Lower leg skin (tissue), 4 donors: ENCODE data around the gene ADAM10. TPM values are rescaled to one million over a fixed set of nuclear protein-coding genes. Genes with fewer than 3 reads are reported as not detected.

Experiments
- DNase-seq, 2 donors: peaks; one replicate each; pipeline ENCODE4 v3.0.0-alpha.2; 2019; ENCODE audit warnings: low spot score in 2 of 2
- H3K4me3 ChIP-seq: fragments of 200-600 bp; sonication (generic); 2 replicates; pipeline ENCODE4 v1.5.1; 2017; ENCODE audit warnings: mild to moderate bottlenecking, low read depth; ENCODE audit not compliant: poor library complexity, severe bottlenecking
- POLR2A ChIP-seq, 2 donors: fragments of 450-650 bp; IDR thresholded peaks; one replicate each; pipeline ENCODE4 v1.6.1; 2016 to 2017; ENCODE audit warnings: antibody characterized with exemption in 2 of 2, mild to moderate bottlenecking in 1 of 2, moderate library complexity in 1 of 2
- WGBS, 2 donors: methylation state at CpG; one replicate each; pipeline ENCODE4 v1.1.5; 2018; 5-methylcytosine and 5-hydroxymethylcytosine counted together
- intact Hi-C: fragments of 100-400 bp; cut with DNase I; formaldehyde crosslinking; loops from one replicate; pipeline ENCODE4 v1.15.0; 2023; ENCODE audit warnings: low total_unique reads
- total RNA-seq, 4 donors: library from RNA; depleted of rRNA; stranded (reverse); fragments of >200 nt; gene quantifications; one replicate each; pipeline ENCODE4 v1.1.0, GENCODE V29; 2016
- TF ChIP-seq, protein P1 (sequence below), 3 donors: fragments of 450-650 bp; IDR thresholded peaks; one replicate each; pipeline ENCODE4 v1.5.1; 2016; ENCODE audit warnings: antibody characterized with exemption in 3 of 3, mild to moderate bottlenecking in 3 of 3, moderate library complexity in 2 of 3

ADAM10 gene
- total RNA-seq, 4 donors from 2014 or later, result 40.4 to 45.1 (median 44.5) TPM

DNA sequence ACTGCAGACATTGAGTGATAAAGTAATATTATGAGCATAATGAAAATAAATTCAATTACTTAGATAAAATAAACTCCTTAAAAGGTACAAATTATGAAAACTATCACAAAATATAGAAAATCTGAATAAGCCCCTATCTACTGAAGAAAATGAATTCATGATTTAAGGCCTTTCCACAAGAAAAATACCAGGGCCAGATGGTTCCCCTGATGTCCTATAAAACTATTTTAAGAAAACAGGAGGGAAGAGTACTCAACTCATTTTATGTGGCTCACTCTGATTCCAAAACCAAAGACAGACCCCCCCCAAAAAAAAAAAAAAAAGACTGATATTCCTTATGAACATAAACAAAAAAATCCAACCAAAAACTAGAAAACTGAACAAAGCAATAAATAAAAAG lies 59.9 kb downstream of the ADAM10 start:
- TF ChIP-seq POLR2A (IDR thresholded peaks at IDR 0.05), result no peak
- TF ChIP-seq, protein P1, sequence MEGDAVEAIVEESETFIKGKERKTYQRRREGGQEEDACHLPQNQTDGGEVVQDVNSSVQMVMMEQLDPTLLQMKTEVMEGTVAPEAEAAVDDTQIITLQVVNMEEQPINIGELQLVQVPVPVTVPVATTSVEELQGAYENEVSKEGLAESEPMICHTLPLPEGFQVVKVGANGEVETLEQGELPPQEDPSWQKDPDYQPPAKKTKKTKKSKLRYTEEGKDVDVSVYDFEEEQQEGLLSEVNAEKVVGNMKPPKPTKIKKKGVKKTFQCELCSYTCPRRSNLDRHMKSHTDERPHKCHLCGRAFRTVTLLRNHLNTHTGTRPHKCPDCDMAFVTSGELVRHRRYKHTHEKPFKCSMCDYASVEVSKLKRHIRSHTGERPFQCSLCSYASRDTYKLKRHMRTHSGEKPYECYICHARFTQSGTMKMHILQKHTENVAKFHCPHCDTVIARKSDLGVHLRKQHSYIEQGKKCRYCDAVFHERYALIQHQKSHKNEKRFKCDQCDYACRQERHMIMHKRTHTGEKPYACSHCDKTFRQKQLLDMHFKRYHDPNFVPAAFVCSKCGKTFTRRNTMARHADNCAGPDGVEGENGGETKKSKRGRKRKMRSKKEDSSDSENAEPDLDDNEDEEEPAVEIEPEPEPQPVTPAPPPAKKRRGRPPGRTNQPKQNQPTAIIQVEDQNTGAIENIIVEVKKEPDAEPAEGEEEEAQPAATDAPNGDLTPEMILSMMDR (IDR thresholded peaks at IDR 0.05), result no peak

DNA sequence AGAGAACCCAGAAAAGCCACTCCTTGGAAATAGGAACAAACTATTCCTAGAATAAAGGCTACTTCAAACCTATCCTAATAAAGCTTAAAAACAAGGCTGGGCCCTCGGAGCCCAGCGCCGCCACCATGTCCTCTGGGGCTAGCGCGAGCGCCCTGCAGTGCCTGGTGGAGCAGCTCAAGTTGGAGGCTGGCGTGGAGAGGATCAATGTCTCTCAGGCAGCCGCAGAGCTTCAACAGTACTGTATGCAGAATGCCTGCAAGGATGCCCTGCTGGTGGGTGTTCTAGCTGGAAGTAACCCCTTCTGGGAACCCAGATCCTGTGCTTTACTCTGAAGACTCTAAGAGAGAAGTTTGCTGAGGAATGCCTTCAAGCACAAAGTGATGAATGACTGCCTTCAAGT lies 63.2 kb downstream of the ADAM10 start:
- no peak overlapping the region for H3K4me3 ChIP-seq
- DNase-seq, result no peak
- intact Hi-C loops, result no loop called here
- 86 to 97% methylated on average over 8 of the region's 8 CpGs for WGBS, 2 donors
- TF ChIP-seq, protein P1 (IDR thresholded peaks at IDR 0.05), result no peak
- no peak for TF ChIP-seq POLR2A (IDR thresholded peaks at IDR 0.05)

More for the DNA sequence above, 59.9 kb downstream of the ADAM10 start:
- H3K4me3 ChIP-seq, result no peak overlapping the region
- DNase-seq, result no peak
- intact Hi-C loops, result no loop called here

DNA sequence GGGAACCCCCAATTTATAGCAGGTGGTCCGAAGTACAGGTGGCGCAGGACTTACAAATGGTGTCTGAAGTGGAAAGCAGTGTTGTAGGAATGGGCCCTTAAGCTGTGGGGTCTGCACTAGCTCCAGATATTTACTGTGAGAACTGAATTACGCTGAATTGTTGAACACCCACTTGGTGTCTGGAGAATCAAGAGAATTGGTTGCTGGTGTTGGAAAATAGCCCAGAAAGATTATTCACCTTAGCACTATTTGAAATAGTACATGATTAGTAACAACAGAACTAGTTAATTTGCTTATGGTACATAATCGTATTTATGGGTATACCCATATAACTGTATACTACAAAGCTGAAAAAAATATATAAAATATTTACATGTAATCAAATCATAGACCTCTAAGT lies 64.8 kb downstream of the ADAM10 start:
- TF ChIP-seq POLR2A (IDR thresholded peaks at IDR 0.05), result no peak
- TF ChIP-seq, protein P1 (IDR thresholded peaks at IDR 0.05), result no peak
- intact Hi-C loops, result no loop called here
- no peak overlapping the region for H3K4me3 ChIP-seq
- DNase-seq, result no peak
- 95% methylated on average over 4 of the region's 4 CpGs for WGBS, 2 donors

DNA sequence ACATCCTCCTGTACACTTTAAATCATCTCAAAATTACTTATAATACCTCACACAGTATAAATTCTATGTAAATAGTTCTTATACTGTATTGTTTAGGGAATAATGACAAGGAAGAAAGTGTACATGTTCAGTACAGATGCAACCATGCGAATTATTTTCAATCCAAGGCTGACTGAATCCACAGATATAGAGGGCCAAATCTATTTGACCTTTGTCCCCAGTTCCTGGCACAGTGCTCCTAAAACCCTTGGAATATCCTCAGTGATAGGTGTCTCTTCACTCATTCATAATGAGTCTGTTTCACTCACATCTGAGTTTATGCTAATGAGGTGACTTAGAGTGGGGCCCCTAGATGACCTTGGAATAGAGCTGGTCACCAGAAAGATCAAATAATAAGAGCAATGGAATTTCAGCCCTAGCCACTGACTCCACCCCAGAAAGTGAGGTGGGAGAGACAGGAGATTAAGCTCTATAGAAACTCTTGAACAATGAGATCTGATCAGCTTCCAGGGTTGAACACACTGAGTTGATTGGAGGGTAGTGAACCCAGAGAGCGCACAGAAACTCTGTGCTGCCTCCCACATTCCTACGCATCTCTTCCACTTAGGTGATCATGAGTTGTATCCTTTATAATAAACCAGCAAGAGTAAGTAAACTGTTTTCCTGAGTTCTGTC lies 65.3 kb downstream of the ADAM10 start:
- 96 to 99% methylated on average over 3 of the region's 3 CpGs for WGBS, 2 donors
- no peak for TF ChIP-seq POLR2A (IDR thresholded peaks at IDR 0.05)
- TF ChIP-seq, protein P1 (IDR thresholded peaks at IDR 0.05), result no peak
- DNase-seq, result no peak
- H3K4me3 ChIP-seq, result no peak overlapping the region
- intact Hi-C loops, result no loop called here

DNA sequence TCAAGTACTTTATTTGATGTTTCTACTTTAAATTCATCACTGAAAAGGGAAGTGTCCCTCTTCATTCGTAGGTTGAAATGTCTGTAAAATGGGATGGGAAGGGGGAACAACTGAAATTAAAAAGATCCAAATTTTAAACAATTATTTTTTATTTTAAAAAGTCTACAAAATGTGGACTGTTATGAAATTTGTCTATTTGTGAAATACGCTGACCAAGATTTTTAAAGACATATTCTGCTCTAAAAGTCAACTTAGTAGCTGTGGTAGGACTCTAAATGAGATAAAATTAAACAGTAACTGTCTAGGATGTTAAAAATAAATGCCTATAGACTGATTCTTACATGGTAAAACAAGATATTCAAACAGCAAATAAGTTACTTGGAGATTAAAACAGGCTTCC lies 67.3 kb downstream of the ADAM10 start:
- DNase-seq, result no peak
- H3K4me3 ChIP-seq, result no peak overlapping the region
- intact Hi-C loops, result no loop called here
- TF ChIP-seq, protein P1 (IDR thresholded peaks at IDR 0.05), result no peak
- no peak for TF ChIP-seq POLR2A (IDR thresholded peaks at IDR 0.05)
- WGBS, 2 donors, result 90 to 95% methylated on average over 2 of the region's 2 CpGs

DNA sequence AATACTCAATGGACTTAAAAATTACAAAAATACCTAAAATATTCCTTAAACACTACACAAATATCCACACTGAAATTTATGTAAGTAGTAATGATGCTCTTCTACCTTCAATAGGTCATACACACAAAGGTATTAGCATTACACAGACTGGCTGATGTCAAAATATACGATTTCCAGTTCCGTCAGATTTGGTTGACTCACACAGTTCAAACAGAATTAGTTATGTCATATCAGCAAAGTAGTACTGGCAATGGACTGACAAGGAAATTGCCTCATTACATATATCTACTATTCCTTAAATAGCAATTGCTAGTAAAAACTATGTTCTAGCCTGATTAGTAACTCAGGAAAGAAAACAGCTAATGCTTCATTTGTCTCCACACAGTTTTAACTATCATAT lies 70.8 kb downstream of the ADAM10 start:
- WGBS, 2 donors, result 58 to 73% methylated on average over 2 of the region's 2 CpGs
- intact Hi-C loops, result no loop called here
- no peak for DNase-seq
- no peak overlapping the region for H3K4me3 ChIP-seq
- TF ChIP-seq, protein P1 (IDR thresholded peaks at IDR 0.05), result no peak
- TF ChIP-seq POLR2A (IDR thresholded peaks at IDR 0.05), result no peak
